Heart right ventricle (tissue), 16 donors: ENCODE data around the gene POLA2. TPM values are rescaled to one million over a fixed set of nuclear protein-coding genes. Genes with fewer than 3 reads are reported as not detected.
"Not testable (repeated sequence)": the region's sequence is repeated elsewhere in the genome, so short reads cannot be mapped to it uniquely, and the experiment has no call there.

Experiments used
- ATAC-seq, 8 donors: fragments of 200-7000 bp; cut with Tn5 transposase; one replicate each; pipeline ENCODE4 v1.9.1; 2020; ENCODE audit warnings: mild to moderate bottlenecking in 8 of 8, moderate library complexity in 8 of 8, moderate number of reproducible peaks in 1 of 8
- DNase-seq, 2 donors: peaks; one replicate each; pipeline ENCODE4 v3.0.0-alpha.2; 2020
- H3K27ac ChIP-seq, 10 donors: fragments of 200-600 bp; sonication (generic) in 2 of 10; one replicate each; pipeline versions ENCODE4 v1.5.0 to v1.8.0; 2020 to 2022; ENCODE audit warnings: mild to moderate bottlenecking in 3 of 10
- H3K27me3 ChIP-seq, 7 donors: fragments of 200-600 bp; one replicate each; pipeline ENCODE4 v1.8.0; 2021 to 2022; ENCODE audit warnings: mild to moderate bottlenecking in 2 of 7
- H3K36me3 ChIP-seq, 9 donors: fragments of 200-600 bp; sonication (generic) in 1 of 9; one replicate each; pipeline versions ENCODE4 v1.5.0 to v1.8.0; 2020 to 2022; ENCODE audit warnings: mild to moderate bottlenecking in 2 of 9
- H3K4me1 ChIP-seq, 9 donors: fragments of 200-600 bp; sonication (generic) in 1 of 9; one replicate each; pipeline versions ENCODE4 v1.5.0 to v1.8.0; 2020 to 2022; ENCODE audit warnings: mild to moderate bottlenecking in 4 of 9
- H3K4me3 ChIP-seq, 10 donors: fragments of 200-600 bp; sonication (generic) in 2 of 10; one replicate each; pipeline versions ENCODE4 v1.5.0 to v1.8.0; 2020 to 2022; ENCODE audit warnings: mild to moderate bottlenecking in 7 of 10, moderate library complexity in 2 of 10
- H3K9me3 ChIP-seq, 11 donors: fragments of 200-600 bp in 10 of 11; sonication (generic) in 2 of 11; one replicate each; pipeline versions ENCODE4 v1.5.0 to v1.8.0; 2013 to 2022; ENCODE audit warnings: mild to moderate bottlenecking in 2 of 11, control low read depth in 1 of 11, moderate library complexity in 1 of 11
- CTCF ChIP-seq, 9 donors: fragments of 200-600 bp; sonication (generic) in 2 of 9; IDR thresholded peaks; one replicate each; pipeline versions ENCODE4 v1.5.0 to v1.8.0; 2021 to 2022; ENCODE audit warnings: antibody characterized with exemption in 9 of 9, mild to moderate bottlenecking in 5 of 9, moderate library complexity in 1 of 9
- WGBS, 2 donors: extraction: QIAGEN DNeasy Blood & Tissue Kit; methylation state at CpG; one replicate each; pipeline ENCODE4 v1.1.7; 2013; ENCODE audit warnings: inconsistent platforms in 1 of 2; 5-methylcytosine and 5-hydroxymethylcytosine counted together
- intact Hi-C, 10 donors: fragments of 100-400 bp; cut with DNase I; formaldehyde crosslinking; loops; one replicate each; pipeline versions ENCODE4 v1.11.1 to v1.14.2; 2022
- polyA plus RNA-seq, 2 donors: library from polyadenylated mRNA; stranded (reverse); fragments of 200-250 nt; gene quantifications; one replicate each; pipeline ENCODE4 v1.2.3, GENCODE V29; 2013
- total RNA-seq, 10 donors: library from RNA; stranded (reverse); fragmentation: NEBNext Ultra II Directional in 3 of 10; extraction: Animal tissue kit (Norgen Biotek cat#: 25700) in 3 of 10; gene quantifications; one replicate each; pipeline versions ENCODE4 v1.2.1 to v1.2.4, GENCODE V29; 2021 to 2023
- donor health status: Arrhythmogenic right ventricular cardiomyopathy.
- donor health status: ischemic (EF 13 %, LVEDD 7.1; RV severe dilation, severe dysfunction).
- donor health status: healthy with polysubstance abuse.
- donor health status: DM: no; HTN: yes; CAD: no.
- donor health status: DM: no; HTN: no; CAD: no.
- donor health status: ischemic (EF 25% LVEDD 6.9; RV normal size, moderate dysfunction).
- donor health status: ischemic (EF 25% LVEDD 5.7; RV mildly dilated, moderate dysfunction).
- donor health status: healthy.
- donor health status: DM: yes; HTN: yes; CAD: no.
- donor health status: Ischemic cardiomyopathy.
- donor health status: ischemic (EF 35%, LVEDD 5.7; RV mildly dilated, moderate dysfunction).
- donor health status: nonischemic (EF 11% LVEDD 7.7; RV severe dilation, severe dysfunction).
- donor health status: DM: yes; HTN: yes; CAD: no.
- donor health status: PGD.
- donor health status: ischemic (EF 29% LVEDD 5.4; RV normal size, mild dysfunction).
- donor health status: nonischemic (EF 23%, LVEDD 6.1; RV moderate dilation, normal function).

The POLA2 gene
- total and polyA plus RNA-seq, 12 donors: 2.3 to 9.4 (median 4.0) TPM

- no peak for TF ChIP-seq CTCF (IDR thresholded peaks at IDR 0.05)
- Histone ChIP-seq H3K27me3 (peaks cover 0 to 1% (median 0%) of the 10 kb centered on the region in 7 donors), H3K4me3 (no peak overlapping the region), H3K9me3 (no peaks in the 10 kb centered on the region), H3K27ac (no peak overlapping the region), H3K36me3 (no peaks in the 10 kb centered on the region), H3K4me1 (no peaks in the 10 kb centered on the region)
- DNase-seq: no peak
- WGBS, 2 donors: 78 to 82% methylated on average over 23 of the region's 23 CpGs
- peak in 2 of 8 donors; percentile 39 to 55 for ATAC-seq
- intact Hi-C loops: no loop called here
These were observed 25.3 kb upstream of the POLA2 start for GRCh38 chr11:65236194-65237059.

GRCh38 chr11:65238302-65238701 lies 23.5 kb upstream of the POLA2 start:
- ATAC-seq, H3K27me3 ChIP-seq, DNase-seq, H3K4me3 ChIP-seq, H3K36me3 ChIP-seq, H3K27ac ChIP-seq, intact Hi-C loops, H3K4me1 ChIP-seq: not testable (repeated sequence)
- H3K9me3 ChIP-seq: peaks cover 0 to 14% (median 0%) of the 10 kb centered on the region in 11 donors
- WGBS, 2 donors: 56 to 81% methylated on average over 4 of the region's 6 CpGs

- Histone ChIP-seq H3K9me3 (peaks cover 0 to 14% (median 0%) of the 10 kb centered on the region in 11 donors), H3K27me3 (peaks cover 0 to 7% (median 0%) of the 10 kb centered on the region in 7 donors), H3K36me3 (no peaks in the 10 kb centered on the region), H3K4me3 (no peak overlapping the region), H3K27ac (no peak overlapping the region), H3K4me1 (no peaks in the 10 kb centered on the region)
- TF ChIP-seq CTCF (IDR thresholded peaks at IDR 0.05): no peak
- DNase-seq (no peak), ATAC-seq (no peak)
- 64 to 82% methylated on average over 5 of the region's 5 CpGs for WGBS, 2 donors
- intact Hi-C loops: no loop called here
These were observed 20.6 kb upstream of the POLA2 start for GRCh38 chr11:65241134-65241533.

DNA sequence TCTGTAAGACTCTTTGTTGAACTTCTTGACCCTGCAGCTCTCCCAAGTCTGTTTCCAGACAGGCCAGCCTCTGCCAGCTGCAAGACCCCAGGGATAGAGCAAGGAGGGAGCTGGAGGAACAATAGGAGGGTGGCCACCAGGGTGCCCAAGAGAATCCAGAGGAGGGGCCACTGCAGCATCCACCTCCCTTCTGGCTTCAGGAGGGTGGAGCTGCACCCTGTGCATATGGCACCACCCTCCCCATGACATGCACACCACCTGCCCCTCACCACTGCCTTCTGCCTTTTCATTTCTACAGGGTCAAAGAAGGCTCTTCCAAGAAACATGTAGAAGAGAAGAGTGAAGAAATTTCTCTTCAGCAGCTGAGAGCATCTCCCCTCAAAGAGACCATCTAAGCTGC lies 20.1 kb upstream of the POLA2 start:
- no peak for DNase-seq
- Histone ChIP-seq H3K27ac (no peak overlapping the region), H3K9me3 (peaks cover 0 to 14% (median 0%) of the 10 kb centered on the region in 11 donors), H3K36me3 (no peaks in the 10 kb centered on the region), H3K4me1 (no peaks in the 10 kb centered on the region), H3K27me3 (peaks cover 0 to 7% (median 0%) of the 10 kb centered on the region in 7 donors), H3K4me3 (no peak overlapping the region)
- ATAC-seq: no peak
- TF ChIP-seq CTCF (IDR thresholded peaks at IDR 0.05): no peak
- intact Hi-C loops: no loop called here

DNA sequence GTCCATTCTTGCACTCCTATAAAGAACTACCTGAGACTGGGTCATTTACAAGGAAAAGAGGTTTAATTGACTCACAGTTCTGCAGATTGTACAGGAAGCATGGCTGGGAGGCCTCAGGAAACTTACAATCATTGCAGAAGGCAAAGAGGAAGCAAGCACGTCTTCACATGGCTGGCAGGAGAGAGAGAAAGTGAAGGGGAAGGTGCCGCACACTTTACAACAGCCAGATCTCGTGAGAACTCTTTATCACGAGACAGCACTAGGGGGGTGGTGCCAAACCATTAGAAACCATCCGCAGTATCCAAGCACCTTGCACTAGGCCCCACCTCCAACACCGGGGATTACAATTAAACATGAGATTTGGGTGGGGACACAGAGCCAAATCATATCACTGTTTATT lies 19.4 kb upstream of the POLA2 start:
- Histone ChIP-seq H3K4me3 (no peak overlapping the region), H3K9me3 (peaks cover 0 to 14% (median 0%) of the 10 kb centered on the region in 11 donors), H3K27ac (no peak overlapping the region), H3K27me3 (peaks cover 0 to 7% (median 0%) of the 10 kb centered on the region in 7 donors), H3K36me3 (no peaks in the 10 kb centered on the region), H3K4me1 (no peaks in the 10 kb centered on the region)
- TF ChIP-seq CTCF (IDR thresholded peaks at IDR 0.05): no peak
- intact Hi-C loops: no loop called here
- no peak for ATAC-seq
- 78 to 80% methylated on average over 6 of the region's 6 CpGs for WGBS, 2 donors
- no peak for DNase-seq
